SW 1271 (cell line): ENCODE measurements around the gene ABI1.
"Not testable (repeated sequence)": the region's sequence is repeated elsewhere in the genome, so short reads cannot be mapped to it uniquely, and the experiment has no call there.

Experiments
- DNase-seq, 2 experiments: peaks; one replicate each; lab custom pipeline; 2025; lab: John Stamatoyannopoulos, UW

The ABI1 gene

DNA sequence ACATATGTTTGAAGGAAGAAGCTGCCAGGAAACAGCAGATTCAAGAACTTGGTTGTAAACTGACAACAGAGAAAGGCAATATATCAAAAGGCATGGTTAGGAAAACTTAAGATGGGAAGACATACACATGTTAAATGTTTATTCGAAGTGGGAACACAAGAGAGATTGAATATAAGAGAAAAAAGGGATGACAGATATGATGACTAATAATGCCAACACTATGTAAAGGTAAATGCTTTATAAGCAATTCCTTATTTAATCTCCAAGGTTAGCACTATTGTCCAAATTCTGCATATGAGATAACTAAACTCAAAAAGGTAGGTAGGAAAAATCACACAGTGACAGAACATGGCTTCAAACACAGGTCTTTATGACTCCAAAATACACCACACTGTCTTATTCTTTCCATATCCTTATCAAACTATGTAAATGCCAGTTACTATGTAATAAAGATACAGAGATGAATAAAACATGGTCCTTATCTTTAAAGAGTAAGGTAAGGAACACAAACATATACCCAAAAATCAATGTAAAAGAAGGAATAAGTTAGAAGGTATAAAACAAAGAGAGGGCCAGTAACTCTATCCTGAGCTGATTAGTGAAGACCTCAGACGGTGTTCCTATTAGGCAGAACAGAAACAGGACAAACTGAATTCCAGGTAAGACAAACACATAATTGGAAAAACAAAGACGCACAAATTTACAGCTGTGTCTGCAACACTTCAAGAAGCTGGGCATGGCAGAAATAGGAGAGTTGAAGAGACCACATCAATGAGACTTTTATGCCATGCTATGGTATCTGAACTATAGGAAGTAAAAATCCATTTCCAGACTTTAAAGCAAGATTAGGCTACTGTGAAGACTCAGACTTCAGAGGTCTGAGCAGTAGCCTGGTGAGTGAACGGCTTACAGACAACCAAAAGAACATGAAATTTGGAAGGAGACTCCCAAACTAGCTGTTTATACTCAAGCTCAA, 56.1 kb downstream of the ABI1 start:
- DNase-seq: no peak

- no peak for DNase-seq
Observed at GRCh38 chr10:26803849-26804248, 56.9 kb downstream of the ABI1 start.

GRCh38 chr10:26802527-26802926, 58.2 kb downstream of the ABI1 start:
- DNase-seq: no peak

DNA sequence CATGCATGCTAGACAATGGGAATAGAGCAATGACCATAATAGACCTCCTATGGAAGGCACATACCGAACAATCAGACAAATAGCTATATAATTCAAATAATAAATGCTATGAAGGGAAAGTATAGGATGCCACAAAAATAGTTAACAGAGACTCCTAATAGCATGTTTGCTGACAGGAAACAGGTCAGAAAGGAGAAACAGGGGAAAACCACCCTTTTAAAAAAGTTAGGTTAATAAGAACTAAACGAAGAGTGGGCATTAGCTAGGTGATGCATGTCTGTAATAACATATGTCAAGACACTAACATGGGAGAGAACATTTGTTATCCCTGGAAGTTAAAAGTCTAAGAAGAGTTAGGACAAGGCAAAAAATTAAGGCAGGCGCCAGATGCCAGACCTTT, 58.9 kb downstream of the ABI1 start:
- no peak for DNase-seq

DNA sequence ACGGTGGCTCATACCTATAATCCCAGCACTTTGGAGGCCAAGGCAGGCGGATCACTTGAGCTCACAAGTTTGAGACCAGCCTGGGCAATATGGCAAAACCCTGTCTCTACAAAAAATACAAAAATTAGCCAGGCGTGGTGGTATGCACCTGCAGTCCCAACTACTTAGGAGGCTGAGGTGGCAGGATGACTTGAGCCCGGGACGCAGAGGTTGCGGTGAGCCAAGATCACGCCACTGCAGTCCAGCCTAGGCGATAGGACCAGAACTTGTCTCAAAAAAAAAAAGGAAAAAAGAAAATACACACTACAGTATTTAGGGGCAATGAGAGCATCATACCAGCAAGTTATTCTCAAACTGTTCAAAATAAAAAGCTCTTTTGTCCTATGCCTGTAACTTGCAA, 59.5 kb downstream of the ABI1 start:
- DNase-seq: no peak

- no peak for DNase-seq
Observed at GRCh38 chr10:26800468-26800867, 60.3 kb downstream of the ABI1 start.

- DNase-seq: no peak
Observed at GRCh38 chr10:26799342-26799741, 61.4 kb downstream of the ABI1 start.

DNA sequence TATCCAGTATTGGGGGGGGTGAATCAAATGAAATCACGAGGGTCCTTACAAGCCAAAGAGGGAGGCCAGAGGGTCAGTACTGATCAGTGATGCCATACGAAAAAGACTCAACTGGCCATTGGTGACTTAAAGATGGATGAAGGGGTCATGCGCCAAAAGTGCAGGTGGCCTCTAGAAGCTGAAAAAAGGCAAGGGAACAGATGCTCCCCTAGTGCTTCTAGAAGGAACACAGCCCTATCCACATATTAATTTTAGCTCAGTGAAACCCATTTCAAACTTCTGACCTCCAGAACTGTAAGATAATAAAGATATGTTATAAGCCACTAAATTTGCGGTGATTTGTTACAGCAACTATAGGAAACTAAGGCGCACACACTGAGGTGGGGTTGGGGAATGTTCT, 62.5 kb downstream of the ABI1 start:
- DNase-seq: no peak

GRCh38 chr10:26797340-26797739, 63.4 kb downstream of the ABI1 start:
- no peak for DNase-seq

DNA sequence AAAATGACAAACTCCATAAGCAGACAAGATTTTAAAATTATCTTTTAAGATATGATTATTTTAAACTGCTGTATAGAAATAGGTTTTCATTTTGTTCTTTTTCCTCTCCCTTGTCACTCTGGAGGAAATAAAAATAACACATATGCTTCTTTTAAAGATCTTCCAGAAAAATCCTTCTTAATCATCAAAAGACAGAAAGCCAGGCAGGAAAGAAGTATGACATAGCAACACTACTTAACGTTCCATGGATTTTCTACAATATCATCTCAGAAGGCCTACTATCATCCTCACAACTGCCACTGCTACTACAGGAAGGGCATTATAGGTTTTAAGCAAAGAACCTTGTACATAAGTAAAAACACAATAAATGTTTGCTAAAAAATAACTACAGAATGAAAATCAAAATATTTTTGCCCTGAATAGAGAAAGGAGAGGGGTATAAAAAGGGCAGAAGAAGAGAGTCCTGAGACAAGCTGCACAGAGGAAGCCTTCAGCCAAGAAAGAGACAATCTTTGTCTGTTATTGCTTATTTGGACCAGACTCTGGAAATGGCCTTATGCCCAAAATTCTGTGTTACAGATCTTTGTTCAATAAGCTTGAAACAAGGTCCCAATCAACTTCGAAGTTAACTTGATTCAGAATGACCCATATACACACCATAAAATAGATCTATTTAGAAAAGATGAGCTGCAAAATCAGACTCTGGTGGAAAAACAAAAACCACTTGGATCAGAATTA, 67.8 kb downstream of the ABI1 start:
- DNase-seq: no peak

GRCh38 chr10:26790221-26790995, 70.3 kb downstream of the ABI1 start:
- no peak for DNase-seq

DNA sequence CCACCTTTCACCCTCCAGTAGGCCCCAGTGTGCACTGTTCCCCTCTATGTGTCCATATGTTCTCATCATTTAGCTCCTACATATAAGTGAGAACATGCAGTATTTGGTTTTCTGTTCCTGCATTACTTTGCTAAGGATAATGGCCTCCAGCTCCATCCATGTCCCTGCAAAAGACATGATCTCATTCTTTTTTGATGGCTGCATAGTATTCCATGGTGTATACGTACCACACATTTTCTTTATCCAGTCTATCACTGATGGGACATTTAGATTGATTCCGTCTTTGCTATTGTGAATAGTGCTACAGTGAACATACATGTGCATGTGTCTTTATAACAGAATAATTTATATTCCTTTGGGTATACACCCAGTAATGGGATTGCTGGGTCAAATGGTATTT, 71.0 kb downstream of the ABI1 start:
- DNase-seq: not testable (repeated sequence)

DNA sequence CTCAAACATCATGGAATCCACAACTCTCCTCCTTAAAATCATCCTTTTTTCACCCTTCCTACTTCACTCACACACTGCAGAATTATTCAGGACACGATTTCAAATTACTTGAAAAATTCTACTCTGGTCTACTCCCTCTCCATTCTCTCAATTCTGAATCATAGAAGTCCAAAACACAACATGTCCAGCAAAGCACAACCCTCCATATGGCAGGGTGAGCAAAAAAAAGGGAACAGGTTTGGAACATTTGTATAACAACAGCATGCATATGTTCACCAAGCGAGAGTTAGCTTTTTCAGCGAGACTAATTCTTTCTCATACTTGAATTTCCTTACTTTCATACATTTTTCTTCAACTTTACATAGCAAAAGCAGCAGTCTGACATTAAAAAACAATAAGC, 73.4 kb downstream of the ABI1 start:
- DNase-seq: no peak

GRCh38 chr10:26781797-26782196, 79.0 kb downstream of the ABI1 start:
- DNase-seq: no peak

GRCh38 chr10:26780793-26781601, 79.8 kb downstream of the ABI1 start:
- peak; percentile 19 to 41 for DNase-seq

- no peak for DNase-seq
Observed at GRCh38 chr10:26780106-26780792, 80.5 kb downstream of the ABI1 start.

DNA sequence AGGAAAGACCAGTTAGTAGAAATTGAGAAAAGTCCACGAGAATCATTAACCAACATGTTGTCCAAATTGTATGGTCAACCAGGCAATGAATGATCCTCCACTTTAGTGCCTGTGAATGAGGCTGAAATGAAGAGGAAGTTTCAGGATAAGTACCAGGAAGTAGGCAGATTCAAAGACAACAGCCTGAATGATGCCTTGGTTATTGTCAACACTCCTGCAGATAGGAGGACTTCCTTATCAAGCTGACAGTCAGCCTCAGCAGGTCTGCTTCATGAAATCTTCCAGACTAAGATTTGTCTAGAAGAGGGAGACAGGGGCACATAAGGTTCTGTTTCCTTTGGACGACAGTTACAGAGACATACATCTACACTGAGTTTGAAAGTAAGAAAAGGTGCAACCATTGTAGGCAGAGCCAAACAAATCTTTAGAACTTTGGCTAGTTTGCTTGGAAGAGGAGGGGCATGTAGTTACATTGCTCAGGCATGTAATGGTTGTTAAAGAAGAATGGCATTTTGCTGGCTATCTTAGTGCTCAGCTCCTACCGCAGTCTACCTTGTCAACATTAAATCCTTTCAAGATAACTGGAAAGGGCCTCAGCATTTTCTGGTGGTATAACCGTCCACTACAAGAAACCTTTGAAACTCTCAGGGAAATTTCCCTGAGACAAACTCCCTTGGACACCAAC, 81.4 kb downstream of the ABI1 start:
- no peak for DNase-seq

GRCh38 chr10:26777686-26778085, 83.1 kb downstream of the ABI1 start:
- DNase-seq: no peak

DNA sequence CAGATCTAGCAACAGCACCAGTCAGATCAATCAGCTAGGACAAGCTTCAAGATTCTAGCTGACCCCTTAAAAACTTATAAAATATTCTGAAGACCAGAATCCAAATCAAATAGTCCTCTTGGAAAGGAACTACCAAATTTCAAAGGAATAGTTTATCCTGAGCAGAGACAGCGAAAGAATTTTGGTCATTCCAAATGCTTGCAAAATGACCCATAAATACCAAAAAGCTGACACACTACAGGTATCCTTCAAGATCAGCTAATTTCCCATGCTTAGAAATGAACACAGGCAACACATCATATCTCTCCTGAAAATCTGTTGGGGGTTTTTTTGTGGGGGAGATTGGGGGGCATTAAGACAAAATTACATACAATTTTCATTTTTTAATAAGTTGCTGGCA, 84.5 kb downstream of the ABI1 start:
- no peak for DNase-seq

- DNase-seq: no peak
Observed at GRCh38 chr10:26773633-26774032, 87.1 kb downstream of the ABI1 start.
